Suprapubic skin (tissue), 3 donors: ENCODE results near the gene SHROOM3.

ENCODE experiments used
- CTCF ChIP-seq, 2 donors: fragments of 200-600 bp in 1 of 2; fragments of 450-650 bp in 1 of 2; sonication (generic) in 1 of 2; IDR thresholded peaks; one replicate each; pipeline ENCODE4 v1.5.1; 2016 to 2019; ENCODE audit warnings: antibody characterized with exemption in 2 of 2, mild to moderate bottlenecking in 1 of 2, moderate library complexity in 1 of 2
- POLR2A ChIP-seq, 2 donors: fragments of 450-650 bp; IDR thresholded peaks; one replicate each; pipeline ENCODE4 v1.6.1; 2017; ENCODE audit warnings: antibody characterized with exemption in 2 of 2, mild to moderate bottlenecking in 2 of 2, moderate library complexity in 2 of 2

GRCh38 chr4:76726176-76726575 lies 291.1 kb downstream of the SHROOM3 start:
- TF ChIP-seq CTCF (IDR thresholded peaks at IDR 0.05) (no peak), POLR2A (IDR thresholded peaks at IDR 0.05) (no peak)
